Measurements from ENCODE around the gene CARD8.
"Not testable (repeated sequence)": the region's sequence is repeated elsewhere in the genome, so short reads cannot be mapped to it uniquely, and the experiment has no call there.

CARD8 gene

GRCh38 chr19:48279747-48280146, 24.0 kb upstream of the CARD8 start:
- Mint-ChIP-seq H3K4me3 (no peak overlapping the region), H3K9me3 (no peaks in the 10 kb centered on the region), H3K27me3 (no peaks in the 10 kb centered on the region), H3K27ac (no peak overlapping the region), H3K36me3 (no peaks in the 10 kb centered on the region), H3K4me1 (no peaks in the 10 kb centered on the region)

GRCh38 chr19:48274938-48275337, 19.2 kb upstream of the CARD8 start:
- no peak overlapping the region for H3K4me3 Mint-ChIP-seq
- no peak overlapping the region for H3K27ac Mint-ChIP-seq
- no peaks in the 10 kb centered on the region for H3K36me3 Mint-ChIP-seq
- H3K9me3 Mint-ChIP-seq: no peaks in the 10 kb centered on the region
- H3K27me3 Mint-ChIP-seq: peaks cover 2% of the 10 kb centered on the region
- H3K4me1 Mint-ChIP-seq: peaks cover 11% of the 10 kb centered on the region

GRCh38 chr19:48274173-48274572, 18.5 kb upstream of the CARD8 start:
- Mint-ChIP-seq H3K4me1 (peaks cover 11% of the 10 kb centered on the region), H3K4me3 (no peak overlapping the region), H3K27me3 (peaks cover 2% of the 10 kb centered on the region), H3K36me3 (no peaks in the 10 kb centered on the region), H3K9me3 (no peaks in the 10 kb centered on the region), H3K27ac (no peak overlapping the region)

GRCh38 chr19:48271531-48272151, 15.9 kb upstream of the CARD8 start:
- no peaks in the 10 kb centered on the region for H3K9me3 Mint-ChIP-seq
- H3K4me3 Mint-ChIP-seq: peak overlapping the region; percentile 87
- H3K4me1 Mint-ChIP-seq: peaks cover 15% of the 10 kb centered on the region
- H3K27ac Mint-ChIP-seq: no peak overlapping the region
- no peaks in the 10 kb centered on the region for H3K36me3 Mint-ChIP-seq
- peaks cover 4% of the 10 kb centered on the region for H3K27me3 Mint-ChIP-seq

- not testable (repeated sequence) for H3K9me3 Mint-ChIP-seq, H3K36me3 Mint-ChIP-seq
- H3K4me1 Mint-ChIP-seq: peaks cover 15% of the 10 kb centered on the region
Observed at GRCh38 chr19:48269617-48270026, 13.9 kb upstream of the CARD8 start.

GRCh38 chr19:48265326-48265725, 9.6 kb upstream of the CARD8 start:
- not testable (repeated sequence) for H3K27me3 Mint-ChIP-seq, H3K4me1 Mint-ChIP-seq, H3K36me3 Mint-ChIP-seq, H3K9me3 Mint-ChIP-seq, H3K27ac Mint-ChIP-seq, H3K4me3 Mint-ChIP-seq

More at GRCh38 chr19:48269617-48270026, 13.9 kb upstream of the CARD8 start:
- not testable (repeated sequence) for H3K27me3 Mint-ChIP-seq, H3K27ac Mint-ChIP-seq
- peak overlapping the region; percentile 60 for H3K4me3 Mint-ChIP-seq

GRCh38 chr19:48260359-48260714, 4.6 kb upstream of the CARD8 start:
- not testable (repeated sequence) for H3K9me3 Mint-ChIP-seq, H3K27me3 Mint-ChIP-seq, H3K36me3 Mint-ChIP-seq
- peak overlapping the region; percentile 89 for H3K27ac Mint-ChIP-seq
- peak overlapping the region; percentile 87 for H3K4me3 Mint-ChIP-seq
- H3K4me1 Mint-ChIP-seq: peaks cover 41% of the 10 kb centered on the region

- not testable (repeated sequence) for H3K4me3 Mint-ChIP-seq, H3K27me3 Mint-ChIP-seq, H3K36me3 Mint-ChIP-seq, H3K9me3 Mint-ChIP-seq
- peak overlapping the region; percentile 41 for H3K27ac Mint-ChIP-seq
- peaks cover 52% of the 10 kb centered on the region for H3K4me1 Mint-ChIP-seq
Observed at GRCh38 chr19:48258992-48259391, 3.3 kb upstream of the CARD8 start.

GRCh38 chr19:48258350-48258749, 2.6 kb upstream of the CARD8 start:
- Mint-ChIP-seq H3K4me1 (peaks cover 58% of the 10 kb centered on the region), H3K36me3 (peaks cover 6% of the 10 kb centered on the region), H3K9me3 (no peaks in the 10 kb centered on the region), H3K27me3 (no peaks in the 10 kb centered on the region), H3K27ac (peak overlapping the region; percentile 99), H3K4me3 (peak overlapping the region; percentile 90)

- no peaks in the 10 kb centered on the region for H3K27me3 Mint-ChIP-seq
- H3K27ac Mint-ChIP-seq: peak overlapping the region; percentile 88
- H3K4me3 Mint-ChIP-seq: peak overlapping the region; percentile 82
- H3K9me3 Mint-ChIP-seq: no peaks in the 10 kb centered on the region
- peaks cover 82% of the 10 kb centered on the region for H3K4me1 Mint-ChIP-seq
- H3K36me3 Mint-ChIP-seq: peaks cover 8% of the 10 kb centered on the region
Observed at GRCh38 chr19:48254529-48254970, 1.2 kb downstream of the CARD8 start.

- Mint-ChIP-seq H3K9me3 (no peaks in the 10 kb centered on the region), H3K4me3 (peak overlapping the region; percentile 74), H3K4me1 (peaks cover 79% of the 10 kb centered on the region), H3K27ac (peak overlapping the region; percentile 88), H3K27me3 (no peaks in the 10 kb centered on the region), H3K36me3 (peaks cover 8% of the 10 kb centered on the region)
Observed at GRCh38 chr19:48253999-48254398, 1.7 kb downstream of the CARD8 start.

- Mint-ChIP-seq H3K27ac (peak overlapping the region; percentile 71), H3K9me3 (no peaks in the 10 kb centered on the region), H3K36me3 (peaks cover 12% of the 10 kb centered on the region), H3K4me3 (peak overlapping the region; percentile 5), H3K4me1 (peaks cover 74% of the 10 kb centered on the region), H3K27me3 (no peaks in the 10 kb centered on the region)
Observed at GRCh38 chr19:48252609-48253008, 3.1 kb downstream of the CARD8 start.

GRCh38 chr19:48250290-48251025, 5.3 kb downstream of the CARD8 start:
- Mint-ChIP-seq H3K36me3 (peaks cover 17% of the 10 kb centered on the region), H3K27me3 (no peaks in the 10 kb centered on the region), H3K4me3 (peak overlapping the region; percentile 93), H3K27ac (peak overlapping the region; percentile 62), H3K4me1 (peaks cover 79% of the 10 kb centered on the region), H3K9me3 (no peaks in the 10 kb centered on the region)

- H3K9me3 Mint-ChIP-seq: no peaks in the 10 kb centered on the region
- H3K36me3 Mint-ChIP-seq: peaks cover 17% of the 10 kb centered on the region
- H3K27me3 Mint-ChIP-seq: no peaks in the 10 kb centered on the region
- peak overlapping the region; percentile 93 for H3K4me3 Mint-ChIP-seq
- peaks cover 82% of the 10 kb centered on the region for H3K4me1 Mint-ChIP-seq
- peak overlapping the region; percentile 99 for H3K27ac Mint-ChIP-seq
Observed at GRCh38 chr19:48249502-48250014, 6.2 kb downstream of the CARD8 start.

GRCh38 chr19:48248081-48248833, 7.5 kb downstream of the CARD8 start:
- Mint-ChIP-seq H3K27ac (peak overlapping the region; percentile 80), H3K4me1 (peaks cover 75% of the 10 kb centered on the region)

GRCh38 chr19:48247212-48247611, 8.5 kb downstream of the CARD8 start:
- Mint-ChIP-seq H3K4me3 (peak overlapping the region; percentile 65), H3K36me3 (peaks cover 21% of the 10 kb centered on the region), H3K4me1 (peaks cover 71% of the 10 kb centered on the region), H3K27ac (peak overlapping the region; percentile 90), H3K9me3 (no peaks in the 10 kb centered on the region), H3K27me3 (no peaks in the 10 kb centered on the region)

More at GRCh38 chr19:48248081-48248833, 7.5 kb downstream of the CARD8 start:
- peaks cover 22% of the 10 kb centered on the region for H3K36me3 Mint-ChIP-seq
- H3K27me3 Mint-ChIP-seq: no peaks in the 10 kb centered on the region
- peak overlapping the region; percentile 93 for H3K4me3 Mint-ChIP-seq
- no peaks in the 10 kb centered on the region for H3K9me3 Mint-ChIP-seq
